Activated CD4-positive, alpha-beta T cell treated with anti-CD3 and anti-CD28 coated beads for 4 hours (primary cell): ENCODE data around the gene GRM7.

Experiments used
- DNase-seq, 2 donors: peaks; one replicate each; pipeline ENCODE4 v3.0.0-alpha.2; 2020

GRM7 gene

GRCh38 chr3:7744850-7745249 is 883.9 kb downstream of the GRM7 start:
- no peak for DNase-seq

- DNase-seq: no peak
Measured at GRCh38 chr3:7745711-7746110, 884.8 kb downstream of the GRM7 start.

- DNase-seq: no peak
Measured at GRCh38 chr3:7749931-7750695, 889.2 kb downstream of the GRM7 start.

- DNase-seq: no peak
Measured at GRCh38 chr3:7752005-7752404, 891.1 kb downstream of the GRM7 start.

GRCh38 chr3:7754653-7755441 is 893.9 kb downstream of the GRM7 start:
- DNase-seq: no peak

GRCh38 chr3:7759630-7760029 is 898.7 kb downstream of the GRM7 start:
- DNase-seq: no peak

GRCh38 chr3:7760718-7761117 is 899.8 kb downstream of the GRM7 start:
- no peak for DNase-seq

GRCh38 chr3:7764115-7764514 is 903.2 kb downstream of the GRM7 start:
- no peak for DNase-seq

- no peak for DNase-seq
Measured at GRCh38 chr3:7766530-7766929, 905.6 kb downstream of the GRM7 start.

- no peak for DNase-seq
Measured at GRCh38 chr3:7779331-7779730, 918.4 kb downstream of the GRM7 start.

GRCh38 chr3:7781395-7781794 is 920.5 kb downstream of the GRM7 start:
- no peak for DNase-seq

- no peak for DNase-seq
Measured at GRCh38 chr3:7787871-7788828, 927.2 kb downstream of the GRM7 start.

- DNase-seq: no peak
Measured at GRCh38 chr3:7788881-7789280, 928.0 kb downstream of the GRM7 start.

- no peak for DNase-seq
Measured at GRCh38 chr3:7789324-7789723, 928.4 kb downstream of the GRM7 start.

- DNase-seq: no peak
Measured at GRCh38 chr3:7790141-7790540, 929.2 kb downstream of the GRM7 start.
